ENCODE data around the gene TMX1. TPM values are rescaled to one million over a fixed set of nuclear protein-coding genes. Genes with fewer than 3 reads are reported as not detected.

The TMX1 gene
- total RNA-seq, 2 donors from 2014 or later, result 23.2 to 29.1 TPM

- Histone ChIP-seq H3K27me3 (replicated peaks; ENCODE audit: insufficient read depth) (no peaks in the 10 kb centered on the region), H3K4me1 (replicated peaks) (no peaks in the 10 kb centered on the region), H3K4me3 (no peak overlapping the region), H3K9me3 (no peaks in the 10 kb centered on the region), H3K27ac (no peak overlapping the region), H3K36me3 (no peaks in the 10 kb centered on the region)
- 75% methylated on average over 2 of the region's 2 CpGs for WGBS
- TF ChIP-seq POLR2AphosphoS5 (IDR thresholded peaks at IDR 0.05) (no peak), CTCF (IDR thresholded peaks at IDR 0.05) (no peak), POLR2A (IDR thresholded peaks at IDR 0.05) (no peak)
- no peak for DNase-seq (ENCODE audit: low spot score)
- intact Hi-C loops (cut with DNase I), result loop anchor here (2.0 to 10.0 kb wide), 4 partner anchors 112 to 690 kb away; no protein-coding TSS in a partner anchor
These were observed 42.5 kb downstream of the TMX1 start for GRCh38 chr14:51282517-51282916.

- TF ChIP-seq POLR2AphosphoS5 (IDR thresholded peaks at IDR 0.05) (peak; percentile 64), CTCF (IDR thresholded peaks at IDR 0.05) (peak; percentile 66 to 95 (median 90)), POLR2A (IDR thresholded peaks at IDR 0.05) (no peak)
- no peaks in the 10 kb centered on the region for H3K4me1 ChIP-seq (replicated peaks)
- peak; percentile 33 for DNase-seq (ENCODE audit: low spot score)
- no peak overlapping the region for H3K4me3 ChIP-seq
- intact Hi-C loops (cut with DNase I), result loop anchor here (2.0 to 10.0 kb wide), 4 partner anchors 111 to 689 kb away; no protein-coding TSS in a partner anchor
- WGBS, result 41% methylated on average over 8 of the region's 8 CpGs
- no peaks in the 10 kb centered on the region for H3K36me3 ChIP-seq
- no peaks in the 10 kb centered on the region for H3K27me3 ChIP-seq (replicated peaks; ENCODE audit: insufficient read depth)
- H3K9me3 ChIP-seq, result no peaks in the 10 kb centered on the region
- H3K27ac ChIP-seq, result no peak overlapping the region
These were observed 43.5 kb downstream of the TMX1 start for GRCh38 chr14:51283402-51284085.

GRCh38 chr14:51284241-51284640 lies 44.2 kb downstream of the TMX1 start:
- no peak for DNase-seq (ENCODE audit: low spot score)
- Histone ChIP-seq H3K36me3 (no peaks in the 10 kb centered on the region), H3K9me3 (no peaks in the 10 kb centered on the region), H3K4me3 (no peak overlapping the region), H3K27me3 (replicated peaks; ENCODE audit: insufficient read depth) (no peaks in the 10 kb centered on the region), H3K27ac (no peak overlapping the region), H3K4me1 (replicated peaks) (no peaks in the 10 kb centered on the region)
- TF ChIP-seq POLR2A (IDR thresholded peaks at IDR 0.05) (no peak), CTCF (IDR thresholded peaks at IDR 0.05) (no peak), POLR2AphosphoS5 (IDR thresholded peaks at IDR 0.05) (no peak)
- intact Hi-C loops (cut with DNase I), result loop anchor here (5.0 to 10.0 kb wide), 2 partner anchors 111 to 688 kb away; no protein-coding TSS in a partner anchor

GRCh38 chr14:51285120-51285519 lies 45.1 kb downstream of the TMX1 start:
- TF ChIP-seq CTCF (IDR thresholded peaks at IDR 0.05) (no peak), POLR2AphosphoS5 (IDR thresholded peaks at IDR 0.05) (no peak), POLR2A (IDR thresholded peaks at IDR 0.05) (no peak)
- Histone ChIP-seq H3K27me3 (replicated peaks; ENCODE audit: insufficient read depth) (no peaks in the 10 kb centered on the region), H3K4me3 (no peak overlapping the region), H3K4me1 (replicated peaks) (no peaks in the 10 kb centered on the region), H3K36me3 (no peaks in the 10 kb centered on the region), H3K27ac (no peak overlapping the region), H3K9me3 (no peaks in the 10 kb centered on the region)
- WGBS, result 85% methylated on average over 1 of the region's 1 CpG
- intact Hi-C loops (cut with DNase I), result loop anchor here (5.0 to 10.0 kb wide), 2 partner anchors 110 to 212 kb away; no protein-coding TSS in a partner anchor
- DNase-seq (ENCODE audit: low spot score), result no peak

- Histone ChIP-seq H3K9me3 (no peaks in the 10 kb centered on the region), H3K4me1 (replicated peaks) (no peaks in the 10 kb centered on the region), H3K36me3 (no peaks in the 10 kb centered on the region), H3K27me3 (replicated peaks; ENCODE audit: insufficient read depth) (no peaks in the 10 kb centered on the region), H3K4me3 (no peak overlapping the region), H3K27ac (no peak overlapping the region)
- TF ChIP-seq CTCF (IDR thresholded peaks at IDR 0.05) (no peak), POLR2AphosphoS5 (IDR thresholded peaks at IDR 0.05) (no peak)
- no peak for DNase-seq (ENCODE audit: low spot score)
- intact Hi-C loops (cut with DNase I), result loop anchor here (5.0 to 10.0 kb wide), 2 partner anchors 106 to 208 kb away; no protein-coding TSS in a partner anchor
These were observed 49.1 kb downstream of the TMX1 start for GRCh38 chr14:51289169-51289568.
